ENCODE data around the gene CRYBG3.
"Not testable (repeated sequence)": the region's sequence is repeated elsewhere in the genome, so short reads cannot be mapped to it uniquely, and the experiment has no call there.

The CRYBG3 gene

GRCh38 chr3:97896547-97896946 is 74.7 kb downstream of the CRYBG3 start:
- no peak for DNase-seq (ENCODE audit: low spot score)

DNA sequence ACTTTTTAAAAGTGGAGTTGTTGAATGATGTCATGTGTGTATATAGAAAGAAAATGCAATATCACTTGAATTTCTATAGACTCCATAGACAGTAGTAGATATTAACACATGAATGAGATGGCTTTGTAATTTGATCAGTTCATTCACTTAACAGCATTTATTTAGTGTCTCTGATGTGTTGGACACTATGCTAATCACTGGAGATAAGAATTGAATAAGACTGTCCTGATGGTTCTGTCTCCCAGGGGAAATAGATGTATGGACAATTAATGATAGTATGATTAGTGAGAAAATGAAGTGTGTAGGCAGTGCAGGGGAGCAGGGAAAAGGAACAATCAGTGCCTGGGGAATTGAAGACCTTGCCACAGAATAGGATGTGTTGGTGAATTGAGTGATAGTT is 77.5 kb downstream of the CRYBG3 start:
- DNase-seq (ENCODE audit: low spot score) = no peak

GRCh38 chr3:97901313-97902248 is 79.8 kb downstream of the CRYBG3 start:
- peak; percentile 9 for DNase-seq (ENCODE audit: low spot score)

GRCh38 chr3:97909830-97910229 is 88.0 kb downstream of the CRYBG3 start:
- DNase-seq (ENCODE audit: low spot score) = not testable (repeated sequence)

- not testable (repeated sequence) for DNase-seq (ENCODE audit: low spot score)
These were observed 88.5 kb downstream of the CRYBG3 start for GRCh38 chr3:97910236-97910831.

DNA sequence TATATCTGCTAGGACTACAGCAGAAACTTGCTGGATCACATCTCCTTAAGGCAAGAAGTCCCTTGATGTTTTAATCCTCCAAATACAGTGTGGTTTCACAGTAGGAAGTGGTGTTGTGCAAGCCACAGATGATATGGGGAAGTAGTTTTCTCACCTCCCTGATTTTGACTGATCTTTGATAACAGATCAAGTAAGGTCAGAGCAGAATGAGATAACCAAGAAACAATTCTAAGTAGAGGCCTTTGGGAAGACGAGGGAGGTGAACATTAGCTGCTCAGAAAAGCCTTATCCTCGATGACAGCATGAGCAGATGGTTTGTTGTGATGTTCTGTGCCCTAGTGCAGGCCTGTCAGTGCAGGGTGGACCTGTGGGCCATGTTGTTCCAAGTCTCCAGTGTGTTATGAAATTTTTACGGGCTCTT is 89.1 kb downstream of the CRYBG3 start:
- DNase-seq (ENCODE audit: low spot score) = no peak

DNA sequence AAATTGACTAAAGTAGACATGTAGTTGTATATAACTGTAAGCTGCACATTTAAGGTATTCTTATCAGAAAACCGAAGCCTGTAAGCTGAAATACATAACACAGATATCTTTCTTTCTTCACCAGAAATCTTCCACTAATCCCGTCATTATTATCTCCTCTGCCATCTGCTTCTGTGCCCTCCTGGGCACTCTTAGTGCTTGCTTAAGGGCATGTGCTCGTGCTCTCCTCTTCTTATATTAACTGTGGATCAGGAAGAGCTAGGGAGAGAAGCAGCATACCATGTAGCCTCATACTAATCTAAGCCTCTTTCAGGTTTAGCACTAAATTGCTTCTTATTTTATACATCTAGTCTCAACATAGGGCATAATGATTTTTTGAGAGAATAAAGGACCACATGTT is 89.6 kb downstream of the CRYBG3 start:
- no peak for DNase-seq (ENCODE audit: low spot score)

DNA sequence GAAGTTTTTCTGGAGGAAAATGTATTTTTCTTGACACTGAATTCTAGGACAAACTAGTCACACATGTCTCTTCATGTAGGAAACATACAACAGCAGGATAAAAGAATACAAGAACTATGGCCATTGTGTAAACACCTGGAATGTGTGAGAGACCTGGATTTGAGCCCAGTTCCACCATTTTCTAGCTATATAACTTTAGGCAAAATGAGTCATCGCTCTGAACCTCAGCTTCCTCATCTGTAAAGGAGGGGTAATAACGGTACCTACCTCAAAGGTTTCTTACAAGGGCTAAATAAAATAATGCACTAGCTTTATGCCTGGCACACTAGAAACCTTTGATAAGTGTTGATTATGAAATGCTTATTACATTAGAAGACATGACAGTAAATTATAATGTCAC is 92.6 kb downstream of the CRYBG3 start:
- no peak for DNase-seq (ENCODE audit: low spot score)

- no peak for DNase-seq (ENCODE audit: low spot score)
These were observed 94.8 kb downstream of the CRYBG3 start for GRCh38 chr3:97916576-97916975.

GRCh38 chr3:97917813-97918536 is 96.2 kb downstream of the CRYBG3 start:
- no peak for DNase-seq (ENCODE audit: low spot score)

- no peak for DNase-seq (ENCODE audit: low spot score)
These were observed 105.9 kb downstream of the CRYBG3 start for GRCh38 chr3:97927704-97928103.

GRCh38 chr3:97928986-97929385 is 107.2 kb downstream of the CRYBG3 start:
- DNase-seq (ENCODE audit: low spot score) = no peak

- no peak for DNase-seq (ENCODE audit: low spot score)
These were observed 108.2 kb downstream of the CRYBG3 start for GRCh38 chr3:97930018-97930417.

DNA sequence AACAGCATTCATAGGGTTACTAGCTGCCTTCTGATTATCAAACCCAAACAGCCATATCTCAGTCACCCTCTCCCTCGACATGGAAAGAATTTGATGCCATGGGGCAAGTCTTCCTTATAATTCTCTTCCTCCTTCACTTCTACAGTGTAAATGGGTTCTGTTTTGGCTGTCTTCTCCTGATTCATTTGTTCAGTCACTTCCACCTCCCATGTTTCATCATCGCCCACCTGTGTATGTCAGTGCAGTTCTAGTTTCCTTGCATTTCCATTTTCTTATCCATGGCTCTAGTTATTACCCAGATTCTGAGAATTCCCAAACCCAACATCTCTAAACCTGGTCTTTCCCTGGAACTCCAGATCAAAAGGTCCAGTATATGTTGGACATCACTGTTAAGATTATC is 109.4 kb downstream of the CRYBG3 start:
- no peak for DNase-seq (ENCODE audit: low spot score)

DNA sequence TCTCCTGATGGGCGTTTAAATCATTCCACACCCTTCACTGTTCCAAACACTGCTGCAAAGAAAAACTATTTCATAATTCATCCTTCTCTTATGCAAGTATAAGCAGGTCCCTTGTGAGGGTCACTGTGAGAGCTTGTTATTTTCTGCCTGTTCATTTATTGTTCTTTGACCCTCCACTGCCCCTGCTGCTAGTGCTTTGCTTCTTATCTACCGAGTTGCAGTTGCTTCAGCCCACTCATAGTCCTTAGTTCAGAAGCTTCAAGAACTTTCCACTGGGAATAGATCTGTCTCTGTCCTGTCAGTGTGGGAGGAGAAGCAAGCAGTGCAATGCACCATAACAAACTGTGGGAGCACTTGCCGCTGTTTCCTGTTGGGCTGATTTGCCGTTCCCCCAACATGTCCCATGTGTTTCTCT is 110.6 kb downstream of the CRYBG3 start:
- DNase-seq (ENCODE audit: low spot score) = no peak

DNA sequence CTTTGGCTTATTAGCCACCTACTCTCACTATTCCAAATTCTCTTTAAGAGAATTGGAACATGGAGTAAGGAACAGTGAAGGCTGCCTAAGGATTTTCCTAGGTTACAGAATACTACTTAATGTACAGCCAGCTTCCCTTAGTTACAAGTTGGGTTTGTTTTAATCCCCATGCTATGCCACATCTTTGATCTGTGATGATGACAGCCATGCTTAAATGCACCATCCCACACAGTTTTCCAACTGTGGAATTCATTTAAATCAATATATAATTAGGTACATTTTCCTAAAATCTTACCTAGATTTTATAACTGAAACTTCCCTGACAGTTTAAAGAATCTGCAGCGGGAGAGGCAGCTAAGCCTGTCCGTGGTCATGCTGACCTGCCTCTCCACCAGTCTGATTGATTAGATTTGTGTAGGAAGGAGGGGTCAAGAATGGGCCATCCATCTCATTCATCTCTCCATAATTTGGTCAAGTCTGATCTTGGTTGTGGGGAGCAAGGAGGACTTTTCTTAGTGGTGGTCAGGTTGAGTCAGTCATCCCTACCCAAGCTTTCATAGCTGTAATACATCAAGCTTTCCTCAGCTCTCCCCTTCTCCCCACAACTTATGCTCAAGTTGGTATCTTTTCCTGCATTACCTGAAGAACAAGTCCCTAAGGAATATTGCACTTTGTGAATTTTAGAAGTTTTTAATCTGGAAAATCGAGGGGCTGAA is 113.3 kb downstream of the CRYBG3 start:
- DNase-seq (ENCODE audit: low spot score) = no peak

DNA sequence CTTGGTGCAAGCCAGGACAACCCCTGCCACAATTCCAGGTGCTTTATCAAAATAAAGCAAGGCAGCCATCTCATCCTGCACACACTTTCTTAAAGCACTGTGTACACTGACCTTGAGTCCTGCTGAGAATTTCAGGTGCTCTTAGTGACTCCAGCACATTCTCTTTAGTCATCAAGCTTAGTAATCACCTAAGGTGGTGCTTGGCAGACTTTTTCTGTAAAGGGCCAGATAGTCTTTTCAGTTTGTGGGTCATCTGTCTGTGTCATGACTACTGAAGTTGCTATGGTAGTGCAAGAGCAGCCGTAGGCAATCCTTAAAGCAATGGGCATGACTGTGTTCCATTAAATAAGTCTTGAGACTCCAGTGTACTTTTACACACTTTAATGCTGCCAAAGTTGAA is 114.0 kb downstream of the CRYBG3 start:
- DNase-seq (ENCODE audit: low spot score) = no peak

DNA sequence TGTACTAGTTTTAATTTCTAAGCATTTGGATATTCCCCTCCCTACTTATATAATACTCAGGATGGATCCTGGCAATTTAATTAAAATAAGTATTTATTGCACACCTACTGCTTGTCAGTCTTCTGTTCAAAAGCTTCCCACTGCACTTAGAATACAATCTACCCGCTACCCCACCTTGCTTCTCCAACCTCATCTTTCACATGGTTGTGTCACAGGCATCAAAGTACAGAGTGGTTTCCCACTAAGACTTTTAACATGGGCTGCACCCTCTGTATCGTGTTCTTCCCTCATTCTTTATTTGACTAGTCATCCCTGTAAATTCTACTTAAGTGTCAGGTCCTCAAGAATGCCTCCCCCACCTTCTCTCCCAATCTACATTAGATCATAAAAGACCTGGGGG is 115.4 kb downstream of the CRYBG3 start:
- no peak for DNase-seq (ENCODE audit: low spot score)

- DNase-seq (ENCODE audit: low spot score) = no peak
These were observed 116.6 kb downstream of the CRYBG3 start for GRCh38 chr3:97938444-97938843.

- DNase-seq (ENCODE audit: low spot score) = no peak
These were observed 117.6 kb downstream of the CRYBG3 start for GRCh38 chr3:97939401-97939800.

DNA sequence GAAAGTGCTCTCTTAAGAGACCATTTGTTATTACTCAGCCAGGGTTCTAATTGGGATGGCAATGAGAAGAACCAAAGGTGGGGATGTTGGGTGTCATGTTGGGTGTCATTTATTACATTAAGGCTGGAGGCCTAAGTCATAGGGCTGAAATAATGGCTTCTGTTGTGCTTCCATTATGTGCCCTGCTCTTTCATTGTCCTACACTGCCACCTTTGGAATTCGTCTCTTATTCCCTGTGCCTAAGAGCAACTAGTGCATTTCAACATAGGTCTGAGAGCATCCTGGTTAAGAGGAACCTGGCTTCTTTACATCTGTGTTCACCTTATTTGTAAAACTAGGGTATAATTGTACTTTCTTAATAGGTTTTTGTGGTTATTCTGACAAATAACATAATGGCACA is 118.2 kb downstream of the CRYBG3 start:
- no peak for DNase-seq (ENCODE audit: low spot score)

Data from HuH-7.5 (cell line).